Measurements from ENCODE around the gene TXNDC16. TPM values are rescaled to one million over a fixed set of nuclear protein-coding genes. Genes with fewer than 3 reads are reported as not detected.

Gene TXNDC16
- total RNA-seq, 2 donors from 2014 or later = 6.4 to 16.3 TPM

DNA sequence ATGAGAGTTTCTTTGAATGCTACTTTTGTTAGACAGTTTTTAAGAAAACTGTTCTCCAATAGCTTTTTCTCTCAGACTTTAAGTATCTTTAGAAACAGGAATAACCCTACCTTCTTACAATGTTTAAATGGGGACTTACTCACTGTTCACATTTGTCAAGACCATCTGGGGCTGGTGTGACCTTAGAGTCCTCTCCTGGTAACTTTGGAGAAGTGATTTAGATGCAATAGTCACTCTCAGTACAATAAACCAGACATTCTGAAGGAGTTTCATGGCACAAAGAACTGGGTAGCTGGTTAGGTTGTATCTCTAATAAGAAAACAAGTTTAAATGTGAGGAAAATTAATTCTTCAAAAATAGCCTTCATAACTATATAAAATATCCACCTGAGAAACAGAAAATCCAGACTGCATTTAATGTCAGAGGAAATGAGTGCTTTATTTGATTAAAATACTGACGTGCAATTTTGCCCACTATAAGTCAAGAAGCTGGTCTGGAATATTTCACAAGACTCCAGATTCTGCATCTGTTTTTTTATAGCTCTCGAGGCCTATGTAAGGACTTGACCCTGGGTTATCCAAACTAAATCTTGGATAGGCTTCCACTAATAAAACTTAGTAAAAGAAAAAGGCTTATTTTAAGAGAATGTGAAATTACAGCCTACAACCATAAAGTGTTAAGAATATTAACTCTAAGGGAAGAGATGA is 129.5 kb downstream of the TXNDC16 start:
- no peak for DNase-seq (ENCODE audit: low spot score)
- no peak overlapping the region for H3K27ac Mint-ChIP-seq

GRCh38 chr14:52417139-52417538 is 135.2 kb downstream of the TXNDC16 start:
- DNase-seq (ENCODE audit: low spot score) (no peak), ATAC-seq (no peak)
- Mint-ChIP-seq H3K36me3 (no peaks in the 10 kb centered on the region), H3K27ac (peak overlapping the region in 1 of 2 donors; percentile 51), H3K4me1 (ENCODE audit: low read depth in 2 of 2) (peaks cover 0 to 31% of the 10 kb centered on the region in 2 donors), H3K4me3 (no peak overlapping the region), H3K9me3 (no peaks in the 10 kb centered on the region), H3K27me3 (no peaks in the 10 kb centered on the region)

More for the DNA sequence above, 129.5 kb downstream of the TXNDC16 start:
- H3K4me1 Mint-ChIP-seq (ENCODE audit: low read depth in 2 of 2) = peaks cover 7 to 19% of the 10 kb centered on the region in 2 donors
- no peaks in the 10 kb centered on the region for H3K27me3 Mint-ChIP-seq
- ATAC-seq = no peak
- H3K4me3 Mint-ChIP-seq = no peak overlapping the region
- peaks cover under 1% of the 10 kb centered on the region for H3K9me3 Mint-ChIP-seq
- H3K36me3 Mint-ChIP-seq = peaks cover 4% of the 10 kb centered on the region

GRCh38 chr14:52413729-52414408 is 138.4 kb downstream of the TXNDC16 start:
- Mint-ChIP-seq H3K4me1 (ENCODE audit: low read depth in 2 of 2) (peaks cover 10 to 27% of the 10 kb centered on the region in 2 donors), H3K9me3 (no peaks in the 10 kb centered on the region), H3K4me3 (peak overlapping the region; percentile 81), H3K36me3 (no peaks in the 10 kb centered on the region), H3K27me3 (no peaks in the 10 kb centered on the region), H3K27ac (peak overlapping the region; percentile 21 to 90)
- peak; percentile 62 to 87 for ATAC-seq
- no peak for DNase-seq (ENCODE audit: low spot score)

DNA sequence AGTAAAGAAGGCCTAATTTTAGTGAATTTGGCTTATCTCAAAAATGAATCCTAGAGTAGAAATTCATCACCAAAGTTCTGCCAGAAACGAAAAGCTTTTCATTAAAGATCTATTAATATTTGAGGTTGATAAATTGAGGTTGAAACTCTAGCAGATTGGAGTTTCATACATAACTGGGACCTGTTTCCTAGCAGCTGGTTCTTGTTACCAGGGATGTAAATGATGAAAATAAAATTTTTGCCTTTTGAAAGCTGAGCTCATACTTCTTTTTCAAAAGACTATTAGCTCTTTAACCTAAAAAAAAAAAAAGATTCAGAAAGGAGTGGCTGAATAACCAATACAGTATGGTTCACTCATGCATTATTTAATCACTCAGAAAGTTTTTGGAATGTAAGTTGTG is 139.9 kb downstream of the TXNDC16 start:
- Mint-ChIP-seq H3K4me3 (no peak overlapping the region), H3K9me3 (no peaks in the 10 kb centered on the region), H3K27me3 (no peaks in the 10 kb centered on the region), H3K27ac (peak overlapping the region; percentile 21 to 90), H3K4me1 (ENCODE audit: low read depth in 2 of 2) (peaks cover 10 to 23% of the 10 kb centered on the region in 2 donors), H3K36me3 (no peaks in the 10 kb centered on the region)
- no peak for DNase-seq (ENCODE audit: low spot score)
- ATAC-seq = no peak

GRCh38 chr14:52405314-52405713 is 147.0 kb downstream of the TXNDC16 start:
- DNase-seq (ENCODE audit: low spot score) (no peak), ATAC-seq (no peak)
- no peaks in the 10 kb centered on the region for H3K27me3 Mint-ChIP-seq
- H3K9me3 Mint-ChIP-seq = peaks cover 7% of the 10 kb centered on the region
- peak overlapping the region in 1 of 2 donors; percentile 66 for H3K27ac Mint-ChIP-seq
- H3K4me3 Mint-ChIP-seq = no peak overlapping the region
- H3K4me1 Mint-ChIP-seq (ENCODE audit: low read depth in 2 of 2) = peaks cover 56 to 61% of the 10 kb centered on the region in 2 donors
- H3K36me3 Mint-ChIP-seq = peaks cover 12% of the 10 kb centered on the region

DNA sequence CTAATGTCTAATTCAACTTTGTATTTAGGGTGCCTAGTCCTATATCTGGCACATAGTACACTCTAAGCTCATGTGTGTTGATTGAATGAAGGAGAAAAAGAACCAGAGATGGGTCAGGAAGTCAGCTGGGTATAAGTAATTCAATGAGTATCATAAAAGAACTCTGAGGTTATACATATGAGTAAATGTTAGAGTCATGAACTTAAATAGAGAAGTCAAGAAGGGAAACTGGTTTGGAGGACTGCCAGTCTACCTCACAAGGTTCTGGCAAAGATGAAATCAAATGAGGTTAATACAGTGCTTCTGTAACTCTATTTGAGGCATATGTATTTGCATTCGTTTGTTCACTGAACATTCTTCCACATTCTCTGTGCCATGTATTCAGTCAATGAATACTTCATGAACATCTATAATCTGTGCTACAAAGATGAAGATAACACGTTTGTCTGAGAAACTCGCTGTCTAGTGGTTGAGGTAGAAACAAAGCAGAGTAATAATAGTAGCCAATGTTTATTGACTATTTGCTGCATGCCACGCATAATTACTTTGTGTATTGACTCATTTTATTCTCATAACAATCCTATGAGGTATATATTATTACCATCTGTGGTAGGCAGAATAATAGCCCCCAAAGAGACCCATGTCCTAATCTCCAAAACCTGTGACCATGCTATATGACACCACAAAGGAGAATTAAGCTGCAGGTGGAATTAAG is 149.3 kb downstream of the TXNDC16 start:
- Mint-ChIP-seq H3K4me3 (peak overlapping the region; percentile 58), H3K27ac (peak overlapping the region; percentile 66 to 68), H3K4me1 (ENCODE audit: low read depth in 2 of 2) (peaks cover 49 to 65% of the 10 kb centered on the region in 2 donors), H3K9me3 (peaks cover 7% of the 10 kb centered on the region), H3K36me3 (peaks cover 12% of the 10 kb centered on the region), H3K27me3 (no peaks in the 10 kb centered on the region)
- ATAC-seq (peak; percentile 80 to 88), DNase-seq (ENCODE audit: low spot score) (no peak)

GRCh38 chr14:52400846-52401245 is 151.5 kb downstream of the TXNDC16 start:
- DNase-seq (ENCODE audit: low spot score) (no peak), ATAC-seq (no peak)
- Mint-ChIP-seq H3K4me3 (peak overlapping the region; percentile 58), H3K27me3 (no peaks in the 10 kb centered on the region), H3K27ac (peak overlapping the region; percentile 66 to 68), H3K4me1 (ENCODE audit: low read depth in 2 of 2) (peaks cover 53 to 66% of the 10 kb centered on the region in 2 donors), H3K9me3 (peaks cover 7% of the 10 kb centered on the region), H3K36me3 (peaks cover 25% of the 10 kb centered on the region)

DNA sequence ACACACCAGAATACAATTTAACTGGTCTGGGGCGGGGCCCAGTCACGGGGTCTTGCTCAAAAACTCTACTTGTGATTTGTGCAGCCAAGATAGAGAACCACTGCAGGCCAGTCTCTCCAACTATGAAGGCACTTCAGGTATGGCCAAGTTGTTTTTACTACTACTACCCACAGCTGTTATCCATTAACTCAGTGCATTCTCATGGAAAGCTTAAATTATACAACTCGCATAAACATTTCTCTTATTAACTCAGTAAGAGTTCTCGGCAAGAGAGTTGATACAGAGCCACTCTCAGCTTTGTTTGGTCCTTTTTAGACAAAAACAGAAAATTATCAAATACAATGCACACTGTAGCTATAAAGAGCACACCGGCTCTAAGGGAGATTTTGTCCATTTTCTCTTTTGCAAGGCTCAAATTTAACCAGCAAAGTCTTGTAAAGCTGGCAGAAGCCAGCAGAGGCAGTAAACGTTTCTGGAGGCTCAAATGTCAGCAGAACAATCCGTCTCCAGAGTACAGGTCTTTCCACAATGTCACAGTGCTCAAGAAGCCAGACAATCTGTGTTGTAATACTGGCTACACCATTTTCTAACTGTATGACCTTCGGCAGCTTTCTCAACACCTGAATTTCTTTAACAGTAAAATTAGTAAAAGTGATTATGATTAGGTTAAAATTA is 152.2 kb downstream of the TXNDC16 start:
- no peak for DNase-seq (ENCODE audit: low spot score)
- peaks cover 24% of the 10 kb centered on the region for H3K36me3 Mint-ChIP-seq
- no peak for ATAC-seq
- H3K27me3 Mint-ChIP-seq = no peaks in the 10 kb centered on the region
- H3K4me1 Mint-ChIP-seq (ENCODE audit: low read depth in 2 of 2) = peaks cover 53 to 64% of the 10 kb centered on the region in 2 donors
- H3K27ac Mint-ChIP-seq = peak overlapping the region; percentile 66 to 68
- peak overlapping the region; percentile 58 for H3K4me3 Mint-ChIP-seq
- H3K9me3 Mint-ChIP-seq = peaks cover 7% of the 10 kb centered on the region

GRCh38 chr14:52399104-52399503 is 153.2 kb downstream of the TXNDC16 start:
- H3K4me3 Mint-ChIP-seq = no peak overlapping the region

GRCh38 chr14:52397844-52398243 is 154.5 kb downstream of the TXNDC16 start:
- Mint-ChIP-seq H3K27me3 (no peaks in the 10 kb centered on the region), H3K27ac (peak overlapping the region in 1 of 2 donors; percentile 50), H3K4me1 (ENCODE audit: low read depth in 2 of 2) (peaks cover 44 to 48% of the 10 kb centered on the region in 2 donors), H3K4me3 (no peak overlapping the region), H3K36me3 (peaks cover 13% of the 10 kb centered on the region), H3K9me3 (no peaks in the 10 kb centered on the region)
- DNase-seq (ENCODE audit: low spot score) = no peak
- no peak for ATAC-seq

More at GRCh38 chr14:52399104-52399503, 153.2 kb downstream of the TXNDC16 start:
- Mint-ChIP-seq H3K36me3 (peaks cover 15% of the 10 kb centered on the region), H3K4me1 (ENCODE audit: low read depth in 2 of 2) (peaks cover 49 to 58% of the 10 kb centered on the region in 2 donors), H3K27me3 (no peaks in the 10 kb centered on the region), H3K27ac (no peak overlapping the region), H3K9me3 (no peaks in the 10 kb centered on the region)
- ATAC-seq (no peak), DNase-seq (ENCODE audit: low spot score) (no peak)

GRCh38 chr14:52395728-52396127 is 156.6 kb downstream of the TXNDC16 start:
- no peak overlapping the region for H3K4me3 Mint-ChIP-seq
- no peaks in the 10 kb centered on the region for H3K27me3 Mint-ChIP-seq
- H3K27ac Mint-ChIP-seq = peak overlapping the region in 1 of 2 donors; percentile 86
- ATAC-seq (no peak), DNase-seq (ENCODE audit: low spot score) (no peak)
- H3K9me3 Mint-ChIP-seq = no peaks in the 10 kb centered on the region
- H3K36me3 Mint-ChIP-seq = peaks cover 13% of the 10 kb centered on the region
- H3K4me1 Mint-ChIP-seq (ENCODE audit: low read depth in 2 of 2) = peaks cover 24 to 27% of the 10 kb centered on the region in 2 donors

DNA sequence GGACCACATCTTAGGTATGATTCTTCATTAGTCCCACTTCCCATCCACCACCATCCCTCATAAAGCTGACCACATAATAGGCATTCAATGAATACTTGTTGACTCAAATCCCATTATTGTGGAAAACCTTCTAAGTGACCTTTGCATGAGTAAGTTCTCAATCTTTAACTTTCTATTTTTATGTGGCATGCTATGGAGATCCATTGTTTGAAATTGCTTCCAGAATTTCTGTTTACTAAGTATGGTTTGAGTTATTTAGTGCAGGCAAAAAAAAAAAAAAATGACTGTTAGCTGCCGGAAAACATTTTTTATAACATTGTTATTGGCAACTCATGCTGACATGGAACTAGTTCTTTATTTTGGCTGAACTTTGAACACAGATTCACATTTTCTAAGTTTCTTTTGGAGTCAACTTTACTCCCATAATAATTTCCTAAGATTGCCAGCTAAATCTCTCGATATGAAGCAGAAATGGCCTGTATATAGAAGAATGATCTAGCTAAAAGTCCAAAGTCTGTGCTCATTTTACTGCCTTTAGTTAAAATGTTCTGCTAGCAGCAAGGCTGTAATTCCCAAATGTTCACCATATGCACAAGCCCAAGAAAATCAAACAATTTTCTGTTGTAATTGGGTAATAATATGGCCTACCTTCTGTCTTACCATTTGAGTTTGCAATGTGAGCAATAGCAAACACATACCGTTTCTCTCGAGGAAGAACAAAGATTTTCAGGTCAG is 160.3 kb downstream of the TXNDC16 start:
- ATAC-seq (no peak), DNase-seq (ENCODE audit: low spot score) (no peak)
- Mint-ChIP-seq H3K4me3 (no peak overlapping the region), H3K36me3 (peaks cover 13% of the 10 kb centered on the region), H3K9me3 (peaks cover under 1% of the 10 kb centered on the region), H3K4me1 (ENCODE audit: low read depth in 2 of 2) (peaks cover 12 to 25% of the 10 kb centered on the region in 2 donors), H3K27ac (no peak overlapping the region), H3K27me3 (no peaks in the 10 kb centered on the region)
